OCI-LY3 (cell line): Measurements from ENCODE around the gene BACH2.

Experiments used
- EZH2phosphoT487 ChIP-seq: fragments of 200-600 bp; shearing (Covaris generic); IDR thresholded peaks from 2 replicates; pipeline ENCODE4 v1.6.1; 2018; ENCODE audit warnings: antibody characterized with exemption, mixed run types, low read depth
- TF ChIP-seq, protein P1 (sequence below): fragments of 200-600, 300-600 bp; sonication (generic); IDR thresholded peaks from 2 replicates; pipeline ENCODE4 v1.5.1; 2014; ENCODE audit warnings: antibody characterized with exemption, low read length, low read depth

DNA sequence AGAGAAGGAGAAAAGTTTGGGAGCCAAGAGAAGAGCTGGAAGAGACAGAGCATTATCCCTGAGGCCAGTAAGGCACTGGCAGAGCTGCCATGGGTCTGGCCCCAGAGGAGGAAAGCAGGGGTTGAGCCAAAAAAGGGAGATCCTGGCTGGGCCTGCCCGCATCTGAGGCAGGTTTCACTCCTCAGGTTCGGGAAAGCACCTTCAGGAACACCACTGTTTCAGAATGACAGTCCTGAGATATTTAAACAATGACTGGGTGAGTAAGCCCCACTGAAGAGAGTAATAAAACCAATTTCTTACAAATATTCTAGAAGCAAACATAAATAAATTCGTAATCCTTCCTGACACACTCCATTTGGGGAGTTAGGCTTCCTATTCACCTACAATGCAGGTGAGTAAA, 152.2 kb downstream of the BACH2 start:
- TF ChIP-seq, protein P1, sequence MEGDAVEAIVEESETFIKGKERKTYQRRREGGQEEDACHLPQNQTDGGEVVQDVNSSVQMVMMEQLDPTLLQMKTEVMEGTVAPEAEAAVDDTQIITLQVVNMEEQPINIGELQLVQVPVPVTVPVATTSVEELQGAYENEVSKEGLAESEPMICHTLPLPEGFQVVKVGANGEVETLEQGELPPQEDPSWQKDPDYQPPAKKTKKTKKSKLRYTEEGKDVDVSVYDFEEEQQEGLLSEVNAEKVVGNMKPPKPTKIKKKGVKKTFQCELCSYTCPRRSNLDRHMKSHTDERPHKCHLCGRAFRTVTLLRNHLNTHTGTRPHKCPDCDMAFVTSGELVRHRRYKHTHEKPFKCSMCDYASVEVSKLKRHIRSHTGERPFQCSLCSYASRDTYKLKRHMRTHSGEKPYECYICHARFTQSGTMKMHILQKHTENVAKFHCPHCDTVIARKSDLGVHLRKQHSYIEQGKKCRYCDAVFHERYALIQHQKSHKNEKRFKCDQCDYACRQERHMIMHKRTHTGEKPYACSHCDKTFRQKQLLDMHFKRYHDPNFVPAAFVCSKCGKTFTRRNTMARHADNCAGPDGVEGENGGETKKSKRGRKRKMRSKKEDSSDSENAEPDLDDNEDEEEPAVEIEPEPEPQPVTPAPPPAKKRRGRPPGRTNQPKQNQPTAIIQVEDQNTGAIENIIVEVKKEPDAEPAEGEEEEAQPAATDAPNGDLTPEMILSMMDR = no peak
- TF ChIP-seq EZH2phosphoT487 = no peak
